Hepatocyte (in vitro differentiated cells): Measurements from ENCODE around the gene FXYD2. TPM values are rescaled to one million over a fixed set of nuclear protein-coding genes. Genes with fewer than 3 reads are reported as not detected.

ENCODE experiments used
- DNase-seq: peaks from one replicate; pipeline ENCODE4 v3.0.0-alpha.2; 2016; ENCODE audit warnings: low spot score
- H2AFZ ChIP-seq: fragments of 200-600 bp; sonication (generic); 2 replicates; pipeline ENCODE4 v1.6.0; 2016; ENCODE audit warnings: antibody characterized with exemption, mild to moderate bottlenecking
- H3K27ac ChIP-seq: fragments of 200-600 bp; sonication (generic); 2 replicates; pipeline ENCODE4 v1.5.1; 2016; ENCODE audit warnings: mild to moderate bottlenecking
- H3K27me3 ChIP-seq: fragments of 200-600 bp; sonication (generic); 2 replicates; pipeline ENCODE4 v1.6.1; 2016
- H3K36me3 ChIP-seq: fragments of 200-600 bp; sonication (generic); replicated peaks from 2 replicates; pipeline ENCODE4 v1.5.1; 2016; ENCODE audit warnings: low read depth; ENCODE audit not compliant: insufficient read depth
- H3K4me1 ChIP-seq: fragments of 200-600 bp; sonication (generic); 2 replicates; pipeline ENCODE4 v1.5.1; 2016; ENCODE audit warnings: mild to moderate bottlenecking, moderate library complexity; ENCODE audit not compliant: insufficient read depth
- H3K4me2 ChIP-seq: fragments of 200-600 bp; sonication (generic); 2 replicates; pipeline ENCODE4 v1.6.0; 2016
- H3K4me3 ChIP-seq: fragments of 200-600 bp; sonication (generic); 2 replicates; pipeline ENCODE4 v1.5.1; 2016; ENCODE audit warnings: mild to moderate bottlenecking
- H3K79me2 ChIP-seq: fragments of 200-600 bp; sonication (generic); 2 replicates; pipeline ENCODE4 v1.6.0; 2017; ENCODE audit warnings: mild to moderate bottlenecking
- H3K9me2 ChIP-seq: fragments of 200-600 bp; sonication (generic); replicated peaks from 2 replicates; pipeline ENCODE4 v1.6.0; 2017; ENCODE audit warnings: mild to moderate bottlenecking; ENCODE audit not compliant: insufficient read depth
- H3K9me3 ChIP-seq: fragments of 200-600 bp; sonication (generic); 2 replicates; pipeline ENCODE4 v1.5.1; 2016; ENCODE audit warnings: low read depth, mild to moderate bottlenecking
- H4K20me1 ChIP-seq: fragments of 200-600 bp; sonication (generic); 2 replicates; pipeline ENCODE4 v1.6.0; 2016; ENCODE audit warnings: mild to moderate bottlenecking; ENCODE audit not compliant: insufficient read depth, poor library complexity, severe bottlenecking
- EZH2 ChIP-seq: fragments of 200-600 bp; sonication (generic); IDR thresholded peaks from 2 replicates; pipeline ENCODE4 v1.6.1; 2016; ENCODE audit warnings: antibody characterized with exemption, mild to moderate bottlenecking, borderline replicate concordance
- EZH2phosphoT487 ChIP-seq: fragments of 200-600 bp; sonication (generic); IDR thresholded peaks from one replicate; pipeline ENCODE4 v1.6.1; 2018; ENCODE audit warnings: antibody characterized with exemption, mild to moderate bottlenecking, low read depth, moderate library complexity; ENCODE audit not compliant: unreplicated experiment, severe bottlenecking
- WGBS: methylation state at CpG from one replicate; pipeline ENCODE4 v1.1.6; 2016; ENCODE audit warnings: low lambda C conversion rate; ENCODE audit errors: missing lambda C conversion rate; 5-methylcytosine and 5-hydroxymethylcytosine counted together
- polyA plus RNA-seq: library from polyadenylated mRNA; unstranded; fragments of >200 nt; fragmentation: Nextera tagmentation; extraction: Ambion mirVana; gene quantifications from 2 replicates; pipeline ENCODE4 v1.2.1, GENCODE V29; 2016
- total RNA-seq: library from RNA; depleted of rRNA; stranded (reverse); fragments of >200 nt; gene quantifications from 2 replicates; pipeline ENCODE4 v1.2.3, GENCODE V29; 2014
- TF ChIP-seq, protein P1 (sequence below): fragments of 200-600 bp; sonication (generic); IDR thresholded peaks from 2 replicates; pipeline ENCODE4 v1.5.1; 2016; ENCODE audit warnings: antibody characterized with exemption, mild to moderate bottlenecking; ENCODE audit not compliant: poor library complexity

Gene FXYD2
- total and polyA plus RNA-seq, 2 experiments from 2014 or later, result 72.7 to 93.8 TPM

GRCh38 chr11:117806846-117807245 is 17.7 kb downstream of the FXYD2 start:
- no peaks in the 10 kb centered on the region for H3K9me3 ChIP-seq
- no peak overlapping the region for H3K4me2 ChIP-seq
- no peak overlapping the region for H2AFZ ChIP-seq
- no peaks in the 10 kb centered on the region for H4K20me1 ChIP-seq
- H3K4me1 ChIP-seq, result no peaks in the 10 kb centered on the region
- DNase-seq, result no peak
- no peaks in the 10 kb centered on the region for H3K79me2 ChIP-seq
- H3K9me2 ChIP-seq, result no peaks in the 10 kb centered on the region
- no peaks in the 10 kb centered on the region for H3K36me3 ChIP-seq
- no peak overlapping the region for H3K4me3 ChIP-seq
- H3K27ac ChIP-seq, result no peak overlapping the region
- TF ChIP-seq EZH2 (no peak), EZH2phosphoT487 (no peak)
- TF ChIP-seq, protein P1, sequence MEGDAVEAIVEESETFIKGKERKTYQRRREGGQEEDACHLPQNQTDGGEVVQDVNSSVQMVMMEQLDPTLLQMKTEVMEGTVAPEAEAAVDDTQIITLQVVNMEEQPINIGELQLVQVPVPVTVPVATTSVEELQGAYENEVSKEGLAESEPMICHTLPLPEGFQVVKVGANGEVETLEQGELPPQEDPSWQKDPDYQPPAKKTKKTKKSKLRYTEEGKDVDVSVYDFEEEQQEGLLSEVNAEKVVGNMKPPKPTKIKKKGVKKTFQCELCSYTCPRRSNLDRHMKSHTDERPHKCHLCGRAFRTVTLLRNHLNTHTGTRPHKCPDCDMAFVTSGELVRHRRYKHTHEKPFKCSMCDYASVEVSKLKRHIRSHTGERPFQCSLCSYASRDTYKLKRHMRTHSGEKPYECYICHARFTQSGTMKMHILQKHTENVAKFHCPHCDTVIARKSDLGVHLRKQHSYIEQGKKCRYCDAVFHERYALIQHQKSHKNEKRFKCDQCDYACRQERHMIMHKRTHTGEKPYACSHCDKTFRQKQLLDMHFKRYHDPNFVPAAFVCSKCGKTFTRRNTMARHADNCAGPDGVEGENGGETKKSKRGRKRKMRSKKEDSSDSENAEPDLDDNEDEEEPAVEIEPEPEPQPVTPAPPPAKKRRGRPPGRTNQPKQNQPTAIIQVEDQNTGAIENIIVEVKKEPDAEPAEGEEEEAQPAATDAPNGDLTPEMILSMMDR, result no peak
- peaks cover 2% of the 10 kb centered on the region for H3K27me3 ChIP-seq
- 91% methylated on average over 5 of the region's 5 CpGs for WGBS

DNA sequence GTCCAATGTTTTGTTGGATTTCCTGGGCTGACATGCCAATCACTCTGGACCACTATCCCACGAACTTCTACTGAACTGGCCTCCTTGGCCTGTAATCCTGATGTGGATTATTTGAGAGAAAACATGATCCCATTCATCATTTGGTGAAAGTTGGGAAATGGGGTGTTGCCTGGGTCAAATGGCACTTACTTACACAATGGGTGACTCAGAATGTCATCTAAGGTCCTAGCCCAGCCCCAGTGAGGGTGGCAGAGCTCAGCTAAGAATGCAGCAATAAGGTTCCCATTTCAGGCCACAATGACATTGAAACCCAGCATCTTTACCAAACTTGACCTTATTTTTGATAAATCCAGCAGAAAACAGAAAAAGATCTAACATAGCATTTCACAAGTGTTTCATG is 19.5 kb downstream of the FXYD2 start:
- WGBS, result 52% methylated on average over 1 of the region's 1 CpG
- H3K4me2 ChIP-seq, result no peak overlapping the region
- no peaks in the 10 kb centered on the region for H3K36me3 ChIP-seq
- H3K4me3 ChIP-seq, result no peak overlapping the region
- no peak for DNase-seq
- H3K79me2 ChIP-seq, result no peaks in the 10 kb centered on the region
- peaks cover 18% of the 10 kb centered on the region for H3K27me3 ChIP-seq
- H3K27ac ChIP-seq, result no peak overlapping the region
- no peaks in the 10 kb centered on the region for H3K4me1 ChIP-seq
- H3K9me2 ChIP-seq, result no peaks in the 10 kb centered on the region
- TF ChIP-seq EZH2phosphoT487 (no peak), EZH2 (no peak)
- TF ChIP-seq, protein P1, result no peak
- H2AFZ ChIP-seq, result no peak overlapping the region
- H3K9me3 ChIP-seq, result no peaks in the 10 kb centered on the region
- no peaks in the 10 kb centered on the region for H4K20me1 ChIP-seq

DNA sequence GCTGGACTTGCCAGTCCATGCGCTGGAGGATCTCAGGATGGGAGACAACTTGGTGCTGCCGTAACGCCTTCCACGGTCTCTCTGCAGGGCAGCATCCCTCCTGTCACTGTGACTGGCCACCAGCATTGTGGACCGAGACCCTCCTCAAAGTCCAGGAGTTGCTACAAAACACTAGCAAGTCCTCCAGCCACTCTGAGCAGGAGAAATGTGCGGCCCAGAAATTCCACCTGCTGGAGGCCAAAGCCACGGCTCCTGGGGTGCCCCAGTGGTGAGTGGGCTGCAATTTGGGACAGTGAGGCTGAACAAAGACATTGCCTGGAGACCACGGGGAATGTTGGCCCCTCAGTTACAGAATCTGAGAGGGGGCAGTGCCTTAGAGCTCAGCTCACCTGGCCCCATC is 20.6 kb downstream of the FXYD2 start:
- Histone ChIP-seq H3K27me3 (peaks cover 30% of the 10 kb centered on the region), H3K9me2 (no peaks in the 10 kb centered on the region), H3K4me1 (no peaks in the 10 kb centered on the region), H3K9me3 (no peaks in the 10 kb centered on the region), H3K27ac (no peak overlapping the region), H3K4me2 (no peak overlapping the region), H2AFZ (no peak overlapping the region), H3K79me2 (no peaks in the 10 kb centered on the region), H4K20me1 (no peaks in the 10 kb centered on the region), H3K36me3 (no peaks in the 10 kb centered on the region), H3K4me3 (no peak overlapping the region)
- no peak for TF ChIP-seq EZH2phosphoT487
- TF ChIP-seq EZH2, result no peak
- TF ChIP-seq, protein P1, result no peak
- 96% methylated on average over 8 of the region's 8 CpGs for WGBS
- DNase-seq, result no peak

GRCh38 chr11:117799634-117800033 is 24.9 kb downstream of the FXYD2 start:
- no peaks in the 10 kb centered on the region for H3K9me2 ChIP-seq
- no peak overlapping the region for H3K4me3 ChIP-seq
- no peak for TF ChIP-seq EZH2
- TF ChIP-seq, protein P1, result no peak
- no peak for TF ChIP-seq EZH2phosphoT487
- no peak for DNase-seq
- no peak overlapping the region for H3K4me2 ChIP-seq
- H4K20me1 ChIP-seq, result no peaks in the 10 kb centered on the region
- no peaks in the 10 kb centered on the region for H3K79me2 ChIP-seq
- no peaks in the 10 kb centered on the region for H3K36me3 ChIP-seq
- no peaks in the 10 kb centered on the region for H3K9me3 ChIP-seq
- H3K4me1 ChIP-seq, result peaks cover 13% of the 10 kb centered on the region
- H3K27me3 ChIP-seq, result peaks cover 72% of the 10 kb centered on the region
- WGBS, result 41% methylated on average over 5 of the region's 5 CpGs
- no peak overlapping the region for H2AFZ ChIP-seq
- no peak overlapping the region for H3K27ac ChIP-seq
